Kidney capillary endothelial cell (primary cell): ENCODE data around the gene C16orf54.
"Not testable (repeated sequence)": the region's sequence is repeated elsewhere in the genome, so short reads cannot be mapped to it uniquely, and the experiment has no call there.

ENCODE experiments used
- DNase-seq: peaks from one replicate; pipeline ENCODE4 v3.0.0-alpha.2; 2018; ENCODE audit warnings: low spot score

Gene C16orf54

GRCh38 chr16:29769507-29769906 is 23.7 kb upstream of the C16orf54 start:
- DNase-seq: no peak

GRCh38 chr16:29767062-29767461 is 21.3 kb upstream of the C16orf54 start:
- DNase-seq: no peak

- DNase-seq: no peak
Observed at GRCh38 chr16:29766571-29766970, 20.8 kb upstream of the C16orf54 start.

- DNase-seq: no peak
Observed at GRCh38 chr16:29765167-29766032, 19.6 kb upstream of the C16orf54 start.

DNA sequence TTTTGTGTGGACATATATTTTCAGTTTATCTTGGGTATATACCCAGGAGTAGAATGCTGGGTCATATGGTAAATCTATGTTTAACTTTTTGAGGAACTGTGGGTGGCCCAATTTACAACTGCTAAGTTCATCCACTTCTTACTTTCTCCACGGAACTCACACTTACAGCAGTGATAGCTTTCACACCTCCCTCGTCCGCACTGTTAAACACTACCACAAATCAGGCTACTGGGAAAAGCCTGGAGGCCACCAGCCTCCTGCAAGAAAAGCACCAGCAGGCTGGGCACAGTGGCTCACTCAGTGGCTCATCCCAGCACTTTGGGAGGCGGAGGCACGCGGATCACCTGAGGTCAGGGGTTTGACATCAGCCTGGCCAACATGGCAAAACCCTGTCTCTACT is 17.5 kb upstream of the C16orf54 start:
- no peak for DNase-seq

DNA sequence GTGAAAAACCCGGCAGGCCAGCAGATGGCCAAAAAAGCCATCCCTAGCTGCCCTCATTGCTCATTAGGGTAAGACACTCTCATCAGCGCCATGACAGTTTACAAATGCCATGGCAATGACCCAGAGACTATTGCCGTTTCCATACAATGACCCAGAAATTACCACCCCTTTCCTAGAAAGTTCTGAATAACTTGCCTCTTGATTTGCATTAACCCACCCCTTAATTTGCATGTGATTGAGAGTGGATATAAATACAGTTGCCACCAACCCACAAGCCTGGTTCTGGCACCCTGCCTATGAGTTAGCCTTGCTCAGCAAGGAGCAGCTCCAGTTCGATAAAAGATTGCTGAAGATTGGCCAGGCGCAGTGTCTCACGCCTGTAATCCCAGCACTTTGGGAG is 16.1 kb upstream of the C16orf54 start:
- DNase-seq: no peak

DNA sequence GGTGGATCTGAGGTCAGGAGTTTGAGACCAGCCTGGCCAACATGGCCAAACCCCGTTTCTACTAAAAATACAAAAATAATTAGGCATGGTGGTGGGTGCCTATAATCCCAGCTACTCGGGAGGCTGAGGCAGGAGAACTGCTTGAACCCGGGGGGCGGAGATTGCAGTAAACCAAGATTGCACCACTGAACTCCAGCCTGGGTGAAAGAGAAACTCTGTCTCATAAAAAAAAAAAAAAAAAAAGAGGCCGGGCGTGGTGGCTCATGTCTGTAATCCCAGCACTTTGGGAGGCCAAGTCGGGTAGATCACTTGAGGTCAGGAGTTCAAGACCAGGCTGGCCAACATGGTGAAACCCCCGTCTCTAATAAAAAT is 15.5 kb upstream of the C16orf54 start:
- not testable (repeated sequence) for DNase-seq

DNA sequence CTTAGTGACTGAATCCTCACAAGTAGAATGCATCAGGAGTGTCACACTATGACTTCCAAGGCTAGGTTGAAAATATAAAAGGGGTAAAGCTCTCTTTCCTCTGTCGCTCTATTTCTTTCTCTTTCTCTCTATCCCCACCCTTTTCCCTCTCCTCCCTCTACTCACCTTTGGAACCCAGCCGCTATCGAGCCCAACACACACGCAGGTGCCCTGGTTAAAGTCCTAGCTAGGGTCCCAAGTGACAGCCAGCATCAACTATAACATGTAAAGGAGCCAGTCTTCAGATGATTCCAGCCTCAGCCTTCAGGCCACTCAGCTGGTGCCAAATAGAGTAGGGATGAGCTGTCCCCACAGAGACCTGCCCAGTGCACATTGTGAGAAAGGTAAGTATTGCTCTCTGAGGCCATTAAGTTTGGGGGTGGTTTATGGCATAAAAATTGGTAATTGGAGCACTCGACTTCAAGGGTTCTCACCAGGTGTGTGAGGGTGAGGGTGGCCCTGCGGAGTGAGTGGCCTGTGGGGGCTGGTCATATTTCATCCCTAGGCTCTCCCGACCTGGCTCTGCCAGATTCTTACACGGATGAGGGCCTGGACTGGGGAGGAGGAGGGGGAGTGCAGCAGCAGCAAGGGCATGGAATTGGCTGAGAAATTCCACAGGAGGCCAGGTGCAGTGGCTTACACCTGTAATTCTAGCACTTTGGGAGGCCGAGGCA is 14.9 kb upstream of the C16orf54 start:
- no peak for DNase-seq

GRCh38 chr16:29757950-29758466 is 12.2 kb upstream of the C16orf54 start:
- DNase-seq: no peak

DNA sequence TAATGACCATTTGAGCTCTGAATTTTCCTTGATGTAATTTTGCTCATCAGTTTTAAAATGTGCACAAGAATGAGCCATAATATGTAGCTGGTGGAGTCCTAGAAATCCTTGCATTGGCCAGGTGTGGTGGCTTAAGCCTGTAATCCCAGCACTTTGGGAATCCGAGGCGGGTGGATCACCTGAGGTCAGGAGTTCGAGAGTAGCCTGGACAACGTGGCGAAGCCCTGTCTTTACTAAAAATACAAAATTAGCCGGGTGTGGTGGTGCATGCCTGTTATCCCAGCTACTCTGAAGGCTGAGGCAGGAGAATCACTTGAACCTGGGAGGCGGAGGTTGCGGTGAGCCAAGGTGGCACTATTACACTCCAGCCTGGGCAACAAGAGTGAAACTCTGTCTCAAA is 11.3 kb upstream of the C16orf54 start:
- not testable (repeated sequence) for DNase-seq

- no peak for DNase-seq
Observed at GRCh38 chr16:29756654-29757053, 10.9 kb upstream of the C16orf54 start.

DNA sequence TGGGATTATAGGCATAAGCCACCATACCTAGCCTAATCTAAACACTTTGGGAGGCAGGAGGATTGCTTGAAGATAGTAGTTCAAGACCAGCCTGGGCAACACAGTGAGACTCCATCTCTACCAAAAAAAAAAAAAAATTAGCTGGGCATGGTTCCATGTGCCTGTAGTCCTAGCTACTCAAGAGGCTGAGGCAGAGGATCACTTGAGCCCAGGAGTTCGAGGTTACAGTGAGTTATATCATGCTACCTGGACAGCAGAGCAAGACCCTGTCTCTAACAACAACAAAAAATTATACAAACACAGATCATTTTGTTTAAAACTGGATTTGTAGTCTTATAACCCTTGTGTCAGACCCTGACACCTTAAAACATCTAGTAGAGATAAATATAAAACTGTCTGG is 7.7 kb upstream of the C16orf54 start:
- no peak for DNase-seq

GRCh38 chr16:29748760-29749149 is 3.0 kb upstream of the C16orf54 start:
- DNase-seq: not testable (repeated sequence)

DNA sequence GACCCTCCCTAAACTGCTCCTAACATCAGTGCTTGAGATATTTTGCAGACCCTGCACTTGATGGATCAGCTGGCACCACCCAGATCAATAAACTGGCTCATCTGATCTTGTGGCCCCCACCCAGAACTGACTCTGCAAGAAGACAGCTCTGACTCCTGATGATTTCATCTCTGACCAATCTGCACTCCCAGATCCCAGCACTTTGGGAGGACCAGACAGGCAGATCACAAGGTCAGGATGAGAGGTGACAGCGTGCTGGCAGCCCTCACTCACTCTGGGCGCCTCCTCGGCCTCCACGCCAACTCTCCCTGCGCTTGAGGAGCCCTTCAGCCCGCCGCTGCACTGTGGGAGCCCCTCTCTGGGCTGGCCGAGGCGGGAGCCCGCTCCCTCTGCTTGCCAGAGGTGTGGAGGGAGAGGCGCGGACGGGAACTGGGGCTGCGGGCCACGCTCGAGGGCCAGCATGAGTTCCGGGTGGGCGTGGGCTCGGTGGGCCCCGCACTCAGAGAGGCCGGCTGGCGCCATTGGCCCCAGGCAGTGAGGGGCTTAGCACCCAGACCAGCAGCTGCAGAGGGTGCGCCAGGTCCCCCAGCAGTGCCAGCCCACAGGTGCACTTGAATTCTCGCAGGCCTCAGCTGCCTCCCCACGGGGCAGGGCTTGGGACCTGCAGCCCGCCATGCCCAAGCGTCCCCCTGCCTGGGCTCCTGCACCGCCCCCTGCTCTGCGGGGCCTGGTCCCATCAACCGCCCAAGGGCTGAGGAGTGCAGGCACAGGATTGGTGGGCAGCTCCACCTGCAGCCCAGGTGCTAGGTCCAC is 2.4 kb upstream of the C16orf54 start:
- no peak for DNase-seq

- not testable (repeated sequence) for DNase-seq
Observed at GRCh38 chr16:29746518-29746917, 728 bp upstream of the C16orf54 start.

DNA sequence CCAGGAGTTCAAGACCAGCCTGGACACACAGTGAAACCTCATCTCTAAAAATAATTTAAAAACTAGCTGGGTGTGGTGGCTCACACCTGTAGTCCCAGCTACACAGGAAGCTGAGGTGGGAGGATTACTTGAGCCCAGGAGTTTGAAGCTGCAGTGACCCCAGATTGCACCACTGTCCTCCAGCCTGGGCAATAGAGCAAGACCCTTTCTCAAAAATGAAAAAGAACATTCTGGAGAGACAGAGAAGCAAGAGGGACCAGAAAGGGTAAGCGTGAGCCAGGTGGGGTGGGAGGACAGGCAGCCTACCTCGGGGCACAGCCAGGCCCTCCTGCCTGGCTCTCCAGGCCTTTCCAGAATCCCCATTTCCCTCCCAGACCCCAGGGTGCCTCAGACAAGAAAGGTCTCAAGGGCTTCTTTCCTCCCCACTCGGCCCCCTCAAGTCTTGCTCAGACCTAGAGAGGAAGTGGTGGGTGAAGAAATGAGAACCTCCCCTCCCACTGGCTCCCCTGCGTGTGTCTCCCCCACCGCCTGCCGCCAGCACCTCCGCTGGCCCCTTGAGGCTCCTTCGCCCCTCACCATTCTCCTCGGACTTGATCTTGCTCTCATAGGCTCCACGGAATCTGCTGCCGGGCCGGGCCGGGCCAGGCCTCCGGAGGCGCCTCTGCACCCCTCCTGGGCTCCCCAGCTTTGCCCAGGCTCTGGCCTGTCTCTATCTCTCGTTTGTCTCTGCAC is 503 bp downstream of the C16orf54 start:
- no peak for DNase-seq

- DNase-seq: no peak
Observed at GRCh38 chr16:29744541-29745101, 1.2 kb downstream of the C16orf54 start.

DNA sequence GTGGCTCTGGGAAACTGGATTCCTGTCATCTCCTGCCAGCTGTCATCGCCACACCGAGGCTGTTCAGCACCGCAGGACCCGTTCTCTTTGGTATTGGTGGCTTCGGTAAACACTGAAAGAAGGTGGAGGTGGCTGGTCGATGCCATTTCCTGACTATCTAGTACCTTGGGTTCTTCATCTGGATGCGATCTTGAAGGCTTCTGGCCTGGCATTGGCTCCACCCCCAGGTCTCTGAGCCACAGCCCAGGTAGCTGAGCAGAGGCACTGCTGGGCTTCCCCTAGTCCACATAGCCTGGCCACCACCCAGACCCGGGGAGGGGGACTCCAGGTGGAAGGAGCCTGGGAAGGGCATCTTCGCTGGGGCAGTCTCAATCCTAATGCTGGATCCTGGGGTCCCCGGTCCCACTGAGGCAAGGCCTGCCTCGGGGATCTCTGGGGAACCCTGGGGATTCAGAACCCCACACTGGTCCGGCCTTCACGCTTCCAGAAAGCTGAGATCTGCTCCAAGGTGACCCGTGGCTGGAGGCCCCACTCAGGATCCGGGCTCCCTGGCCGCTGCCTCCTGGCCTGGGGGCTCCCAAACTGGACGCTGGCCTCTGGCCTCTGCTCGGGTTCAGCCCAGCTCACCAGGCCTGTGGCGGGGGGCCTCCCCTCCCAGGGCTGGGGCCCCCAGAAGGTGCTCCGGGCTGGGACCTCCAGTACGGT is 1.8 kb downstream of the C16orf54 start:
- no peak for DNase-seq

- DNase-seq: no peak
Observed at GRCh38 chr16:29743475-29743826, 2.3 kb downstream of the C16orf54 start.

- DNase-seq: no peak
Observed at GRCh38 chr16:29742683-29743275, 3.0 kb downstream of the C16orf54 start.
